ENCODE measurements around the gene HLCS. TPM values are rescaled to one million over a fixed set of nuclear protein-coding genes. Genes with fewer than 3 reads are reported as not detected.

The HLCS gene
- total and polyA plus RNA-seq, 2 donors (not counting 3 experiments of a cell fraction or from before 2014, with no cell fraction given): 6.7 to 17.2 TPM

GRCh38 chr21:36883532-36884486, 82.7 kb downstream of the HLCS start:
- Histone ChIP-seq H3K4me2 (ENCODE audit: insufficient read depth, low read length) (no peak overlapping the region), H2AFZ (ENCODE audit: low read depth, low read length) (no peak overlapping the region), H3K27ac (ENCODE audit: insufficient read depth, low read depth, low read length) (no peak overlapping the region), H3K9me3 (replicated peaks; ENCODE audit: control insufficient read depth, insufficient read depth, low read length) (no peaks in the 10 kb centered on the region), H3K9me1 (replicated peaks; ENCODE audit: control insufficient read depth, extremely low read depth, insufficient read depth, low read length) (no peaks in the 10 kb centered on the region), H3K36me3 (ENCODE audit: control insufficient read depth in 2 of 2, extremely low read depth in 1 of 2, insufficient read depth in 2 of 2, low read length in 2 of 2) (no peaks in the 10 kb centered on the region), H3K27me3 (ENCODE audit: control insufficient read depth in 2 of 2, insufficient read depth in 2 of 2, low read length in 2 of 2) (no peaks in the 10 kb centered on the region), H3K4me1 (ENCODE audit: control insufficient read depth, extremely low read depth, insufficient read depth, low read length) (no peaks in the 10 kb centered on the region), H4K20me1 (replicated peaks; ENCODE audit: control insufficient read depth, extremely low read depth, insufficient read depth, low read length) (no peaks in the 10 kb centered on the region), H3K4me3 (replicated peaks in 1 of 3; ENCODE audit: insufficient read depth in 1 of 3, low read depth in 1 of 3, low read length in 3 of 3) (no peak overlapping the region), H3K79me2 (ENCODE audit: control insufficient read depth, insufficient read depth, low read length) (no peaks in the 10 kb centered on the region), H3K9ac (replicated peaks; ENCODE audit: extremely low read depth, insufficient read depth, low read length) (no peak overlapping the region)
- intact Hi-C loops (cut with micrococcal nuclease): no loop called here
- no TSS peak for BruUV-seq (replicated peaks)
- POLR2A ChIA-PET: no interaction called here
- no peak for DNase-seq (ENCODE audit: low read depth, low spot score)
- CTCF ChIA-PET: interaction anchor here (1.2 to 1.6 kb wide), 2 partner anchors 34 to 253 kb away, joined by 4 read pairs; no protein-coding TSS in a partner anchor
- dilution Hi-C loops (cut with MboI; ENCODE audit: extremely low pct_ligation_motif_present, low sequenced_read_pairs): no loop called here
- TF ChIP-seq POLR2AphosphoS5 (IDR thresholded peaks at IDR 0.05; ENCODE audit: insufficient read depth, low read depth, low read length): no peak
- no peak for TF ChIP-seq GATA2 (IDR thresholded peaks at IDR 0.05; ENCODE audit: insufficient read depth, insufficient read length, low read depth, low read length)
- TF ChIP-seq JUN (IDR thresholded peaks at IDR 0.05; ENCODE audit: borderline replicate concordance, insufficient read depth, insufficient read length, low read depth): no peak
- no peak for TF ChIP-seq EZH2 (IDR thresholded peaks at IDR 0.05; ENCODE audit: borderline replicate concordance, low read depth, low read length, severe bottlenecking)
- no peak for TF ChIP-seq MAX (IDR thresholded peaks at IDR 0.05; ENCODE audit: insufficient read depth, insufficient read length)
- no peak for TF ChIP-seq MYC (IDR thresholded peaks at IDR 0.05; ENCODE audit: low read depth, low read length)
- no peak for TF ChIP-seq POLR2A (IDR thresholded peaks at IDR 0.05; ENCODE audit: low read depth, low read length)
- TF ChIP-seq CTCF (IDR thresholded peaks at IDR 0.05; ENCODE audit: extremely low read depth in 1 of 2, insufficient read depth in 1 of 2, low read depth in 1 of 2, low read length in 2 of 2): no peak
- TF ChIP-seq FOS (IDR thresholded peaks at IDR 0.05; ENCODE audit: borderline replicate concordance, insufficient read depth, low read length): no peak
- no peak for FAIRE-seq

All from endothelial cell of umbilical vein (primary cell).